Mesenchymal stem cell (in vitro differentiated cells and primary cell): Measurements from ENCODE around the gene SV2C.

Source experiments
- DNase-seq: peaks from one replicate; pipeline ENCODE4 v3.0.0-alpha.2; 2013
- H2AFZ ChIP-seq: one replicate; pipeline ENCODE4 v1.6.1; 2013; ENCODE audit warnings: low read depth, mild to moderate bottlenecking, control low read depth, inconsistent platforms, low read length, moderate library complexity
- H2AK5ac ChIP-seq: 2 replicates; pipeline ENCODE4 v1.6.1; 2013; ENCODE audit warnings: low read length, moderate library complexity, mild to moderate bottlenecking, inconsistent platforms; ENCODE audit not compliant: severe bottlenecking
- H2BK120ac ChIP-seq: one replicate; pipeline ENCODE4 v1.6.1; 2013; ENCODE audit warnings: low read depth, mild to moderate bottlenecking, inconsistent platforms, low read length, moderate library complexity
- H2BK12ac ChIP-seq, 2 experiments: one replicate each; pipeline ENCODE4 v1.6.1; 2013; ENCODE audit warnings: inconsistent platforms in 2 of 2, low read length in 2 of 2, mild to moderate bottlenecking in 2 of 2, moderate library complexity in 2 of 2, control low read depth in 1 of 2
- H2BK15ac ChIP-seq: one replicate; pipeline ENCODE4 v1.6.1; 2013; ENCODE audit warnings: mild to moderate bottlenecking, low read depth, inconsistent platforms; ENCODE audit not compliant: poor library complexity, severe bottlenecking
- H2BK5ac ChIP-seq: 2 replicates; pipeline ENCODE4 v1.6.1; 2013; ENCODE audit warnings: low read depth, mild to moderate bottlenecking, low read length, control low read depth, inconsistent platforms; ENCODE audit not compliant: poor library complexity, severe bottlenecking
- H3K14ac ChIP-seq, 2 experiments: one replicate each; pipeline ENCODE4 v1.6.1; 2013; ENCODE audit warnings: inconsistent platforms in 2 of 2, low read length in 2 of 2, control low read depth in 1 of 2, mild to moderate bottlenecking in 1 of 2, moderate library complexity in 1 of 2
- H3K18ac ChIP-seq, 2 experiments: one replicate each; pipeline ENCODE4 v1.6.1; 2013; ENCODE audit warnings: inconsistent platforms in 2 of 2, low read length in 2 of 2, control low read depth in 1 of 2, low read depth in 1 of 2, mild to moderate bottlenecking in 1 of 2
- H3K23ac ChIP-seq, 2 experiments: one replicate each; pipeline ENCODE4 v1.6.1; 2013; ENCODE audit warnings: inconsistent platforms in 2 of 2, low read length in 2 of 2, mild to moderate bottlenecking in 2 of 2, moderate library complexity in 2 of 2, control low read depth in 1 of 2
- H3K27ac ChIP-seq: 2 replicates; pipeline ENCODE4 v1.5.1; 2013; ENCODE audit warnings: mild to moderate bottlenecking, moderate library complexity, low read length, control low read depth, inconsistent platforms; ENCODE audit not compliant: poor library complexity, severe bottlenecking
- H3K27me3 ChIP-seq, 2 experiments: 2 replicates each; pipeline versions ENCODE4 v1.6.1 to v1.7.0; 2013; ENCODE audit warnings: low read length in 2 of 2, mild to moderate bottlenecking in 2 of 2, moderate library complexity in 2 of 2, control low read depth in 1 of 2, inconsistent platforms in 1 of 2; ENCODE audit not compliant: control insufficient read depth in 1 of 2, insufficient read depth in 1 of 2
- H3K36me3 ChIP-seq, 2 experiments: 2 replicates each; pipeline versions ENCODE4 v1.6.1 to v1.7.0; 2013; ENCODE audit warnings: low read length in 2 of 2, control low read depth in 1 of 2, inconsistent platforms in 1 of 2, low read depth in 1 of 2, mild to moderate bottlenecking in 1 of 2; ENCODE audit not compliant: insufficient read depth in 2 of 2, control insufficient read depth in 1 of 2
- H3K4ac ChIP-seq, 2 experiments: one replicate each; pipeline ENCODE4 v1.6.1; 2013; ENCODE audit warnings: inconsistent platforms in 2 of 2, low read length in 2 of 2, mild to moderate bottlenecking in 2 of 2, moderate library complexity in 2 of 2, control low read depth in 1 of 2, low read depth in 1 of 2
- H3K4me1 ChIP-seq: 2 replicates; pipeline ENCODE4 v1.6.1; 2013; ENCODE audit warnings: low read depth, low read length, control low read depth; ENCODE audit not compliant: control insufficient read depth, insufficient read depth
- H3K4me2 ChIP-seq: 2 replicates; pipeline ENCODE4 v1.6.1; 2013; ENCODE audit warnings: low read length, mild to moderate bottlenecking, inconsistent platforms; ENCODE audit not compliant: poor library complexity, severe bottlenecking
- H3K4me3 ChIP-seq, 2 experiments: 2 replicates each; pipeline versions ENCODE4 v1.5.1 to v1.7.0; 2013; ENCODE audit warnings: low read length in 2 of 2, mild to moderate bottlenecking in 2 of 2, control low read depth in 1 of 2, low read depth in 1 of 2; ENCODE audit not compliant: insufficient read depth in 1 of 2
- H3K79me1 ChIP-seq: replicated peaks from 2 replicates; pipeline ENCODE4 v1.6.1; 2013; ENCODE audit warnings: mild to moderate bottlenecking, control low read depth, low read length, inconsistent platforms; ENCODE audit not compliant: poor library complexity, severe bottlenecking
- H3K9ac ChIP-seq: 2 replicates; pipeline ENCODE4 v1.7.0; 2013; ENCODE audit warnings: mild to moderate bottlenecking, low read length, moderate library complexity
- H3K9me3 ChIP-seq: 2 replicates; pipeline ENCODE4 v1.7.0; 2013; ENCODE audit warnings: mild to moderate bottlenecking, low read length; ENCODE audit not compliant: control insufficient read depth
- H4K8ac ChIP-seq: one replicate; pipeline ENCODE4 v1.6.1; 2013; ENCODE audit warnings: inconsistent platforms, mild to moderate bottlenecking, low read length, moderate library complexity
- H4K91ac ChIP-seq: one replicate; pipeline ENCODE4 v1.6.1; 2013; ENCODE audit warnings: mild to moderate bottlenecking, low read length, inconsistent platforms
- WGBS: methylation state at CpG from one replicate; pipeline ENCODE4 v1.1.7; 2013; ENCODE audit warnings: mixed read lengths; 5-methylcytosine and 5-hydroxymethylcytosine counted together

SV2C gene

DNA sequence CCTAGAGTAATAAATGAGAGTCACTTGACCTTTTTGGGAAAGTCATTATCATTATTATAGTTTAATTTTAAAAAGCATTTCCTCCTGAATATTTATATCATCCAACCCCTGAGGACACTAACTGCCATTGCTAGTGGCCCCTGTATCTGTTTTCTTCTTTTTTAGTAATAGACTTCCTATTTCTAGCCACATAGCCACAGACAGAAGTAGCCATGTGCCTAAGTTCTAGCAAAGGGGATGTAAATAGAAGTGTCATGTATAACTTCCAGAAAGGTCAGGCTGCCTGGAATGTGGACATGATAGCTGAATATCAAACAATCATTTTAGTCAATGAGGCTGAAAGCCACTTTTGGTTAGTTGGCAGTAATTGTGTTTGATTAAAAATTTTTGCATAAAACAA lies 282.4 kb downstream of the SV2C start:
- Histone ChIP-seq H3K4ac (no peak overlapping the region), H3K4me2 (no peak overlapping the region), H3K27me3 (peaks cover 4 to 8% of the 10 kb centered on the region in 2 experiments), H2BK120ac (no peak overlapping the region), H4K8ac (no peak overlapping the region), H3K36me3 (no peaks in the 10 kb centered on the region), H3K79me1 (no peaks in the 10 kb centered on the region), H3K27ac (no peak overlapping the region), H2AK5ac (no peak overlapping the region), H3K4me3 (no peak overlapping the region), H2BK5ac (no peak overlapping the region), H3K9ac (no peak overlapping the region), H2AFZ (no peak overlapping the region), H4K91ac (no peak overlapping the region), H3K18ac (no peak overlapping the region), H3K14ac (no peak overlapping the region), H3K4me1 (no peaks in the 10 kb centered on the region), H3K23ac (no peak overlapping the region), H2BK15ac (no peak overlapping the region), H2BK12ac (no peak overlapping the region), H3K9me3 (no peaks in the 10 kb centered on the region)
- no peak for DNase-seq

DNA sequence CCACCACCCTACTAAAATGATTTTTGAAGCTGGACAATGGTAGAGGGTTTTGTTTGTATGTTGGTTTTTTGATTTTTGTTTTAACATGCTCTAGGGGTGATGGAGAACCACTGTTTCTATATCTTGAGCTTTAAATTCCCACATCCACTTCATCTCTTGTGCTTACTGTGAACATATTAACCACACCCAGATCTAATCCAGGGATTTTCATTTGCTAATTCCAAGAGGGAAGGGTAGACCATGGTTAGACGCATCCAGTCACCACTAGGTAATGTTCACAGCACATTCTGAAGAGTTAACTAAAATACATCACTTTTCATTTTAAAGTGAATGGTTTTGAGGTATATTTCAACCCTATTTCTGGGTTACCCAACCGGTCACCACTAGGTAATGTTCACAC lies 283.4 kb downstream of the SV2C start:
- no peak overlapping the region for H3K23ac ChIP-seq
- no peaks in the 10 kb centered on the region for H3K79me1 ChIP-seq
- no peak overlapping the region for H2AFZ ChIP-seq
- H2BK120ac ChIP-seq: no peak overlapping the region
- no peak overlapping the region for H2AK5ac ChIP-seq
- peaks cover 4 to 8% of the 10 kb centered on the region in 2 experiments for H3K27me3 ChIP-seq
- H3K4me2 ChIP-seq: no peak overlapping the region
- no peak overlapping the region for H2BK12ac ChIP-seq
- no peak overlapping the region for H3K9ac ChIP-seq
- H3K27ac ChIP-seq: no peak overlapping the region
- no peaks in the 10 kb centered on the region for H3K36me3 ChIP-seq
- no peak overlapping the region for H4K8ac ChIP-seq
- H3K4ac ChIP-seq: no peak overlapping the region
- no peaks in the 10 kb centered on the region for H3K9me3 ChIP-seq
- no peak overlapping the region for H3K18ac ChIP-seq
- no peak overlapping the region for H2BK15ac ChIP-seq
- H3K14ac ChIP-seq: no peak overlapping the region
- no peak overlapping the region for H3K4me3 ChIP-seq
- peaks cover under 1% of the 10 kb centered on the region for H3K4me1 ChIP-seq
- no peak for DNase-seq
- no peak overlapping the region for H4K91ac ChIP-seq
- WGBS: no CpG with 5 or more reads among the region's 2 CpGs
- no peak overlapping the region for H2BK5ac ChIP-seq

DNA sequence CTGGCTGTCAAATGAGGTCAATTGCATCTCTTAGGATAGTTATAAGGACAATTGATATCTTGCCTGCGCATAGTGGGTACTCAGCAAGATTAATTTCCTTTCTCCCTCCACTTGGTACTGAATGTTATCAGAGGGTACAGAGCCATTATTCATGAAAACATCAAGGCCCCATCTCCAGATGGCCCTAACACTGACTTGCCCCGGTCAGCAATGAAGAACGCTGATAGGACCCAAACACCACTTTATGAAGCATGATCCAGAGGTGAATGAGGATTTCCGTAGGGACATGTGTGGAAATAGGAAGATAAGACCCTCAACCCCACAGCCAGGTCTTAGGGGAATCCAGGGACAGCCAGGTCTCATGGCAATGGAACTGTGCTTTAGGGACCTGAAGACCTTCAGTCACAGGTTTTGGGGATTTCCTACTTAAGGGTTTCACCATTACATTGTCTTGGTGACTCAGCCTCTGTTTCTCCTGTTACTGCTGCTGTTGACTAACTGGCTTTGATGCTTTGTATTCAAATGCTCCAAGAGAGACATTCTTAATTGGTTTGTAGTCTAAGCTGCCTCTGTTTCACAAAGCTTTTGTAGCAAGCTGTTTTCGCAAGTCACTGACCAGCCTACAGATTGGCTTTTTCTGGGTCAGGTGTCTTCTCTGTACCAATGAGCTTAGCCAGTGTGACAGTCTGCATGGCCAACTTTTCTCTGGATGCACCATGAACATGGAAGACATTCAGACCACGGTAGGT lies 284.6 kb downstream of the SV2C start:
- Histone ChIP-seq H2BK12ac (no peak overlapping the region), H3K27ac (no peak overlapping the region), H3K27me3 (peaks cover 4 to 8% of the 10 kb centered on the region in 2 experiments), H3K9me3 (no peaks in the 10 kb centered on the region), H2BK120ac (no peak overlapping the region), H4K91ac (no peak overlapping the region), H3K36me3 (no peaks in the 10 kb centered on the region), H3K4ac (no peak overlapping the region), H3K4me1 (peaks cover 10% of the 10 kb centered on the region), H2BK15ac (no peak overlapping the region), H3K9ac (no peak overlapping the region), H3K4me3 (no peak overlapping the region), H2AFZ (no peak overlapping the region), H3K18ac (no peak overlapping the region), H2AK5ac (no peak overlapping the region), H4K8ac (no peak overlapping the region), H3K79me1 (no peaks in the 10 kb centered on the region), H2BK5ac (no peak overlapping the region), H3K4me2 (no peak overlapping the region), H3K14ac (no peak overlapping the region), H3K23ac (no peak overlapping the region)
- DNase-seq: peak; percentile 54
- WGBS: 92% methylated on average over 6 of the region's 6 CpGs

DNA sequence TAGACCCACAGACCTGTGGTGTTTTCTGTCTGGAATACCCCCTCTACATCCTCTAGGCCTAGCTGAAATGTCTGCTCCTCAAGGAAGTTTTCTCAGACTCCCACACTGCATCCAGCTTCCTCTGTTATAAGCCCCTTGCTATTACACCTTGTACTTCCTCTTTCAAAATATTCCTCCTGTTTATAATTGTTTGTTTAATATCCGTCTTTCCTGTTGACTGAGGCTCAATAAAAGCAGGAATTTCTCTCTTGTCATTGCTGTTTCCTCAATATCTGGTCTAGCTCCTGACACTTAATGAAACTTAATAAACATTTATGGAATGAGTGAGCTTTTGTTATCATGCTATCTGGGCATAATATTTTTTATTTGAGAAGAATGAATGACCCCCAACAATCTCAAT lies 285.8 kb downstream of the SV2C start:
- Histone ChIP-seq H3K4ac (no peak overlapping the region), H3K9me3 (no peaks in the 10 kb centered on the region), H2BK120ac (no peak overlapping the region), H2BK15ac (no peak overlapping the region), H3K36me3 (no peaks in the 10 kb centered on the region), H3K23ac (no peak overlapping the region), H3K14ac (no peak overlapping the region), H3K18ac (no peak overlapping the region), H3K27ac (no peak overlapping the region), H2BK5ac (no peak overlapping the region), H3K27me3 (peaks cover 4 to 8% of the 10 kb centered on the region in 2 experiments), H3K4me1 (peaks cover 11% of the 10 kb centered on the region), H2AFZ (no peak overlapping the region), H3K4me3 (no peak overlapping the region), H4K91ac (no peak overlapping the region), H4K8ac (no peak overlapping the region), H3K4me2 (no peak overlapping the region), H2AK5ac (no peak overlapping the region), H3K79me1 (no peaks in the 10 kb centered on the region), H2BK12ac (no peak overlapping the region), H3K9ac (no peak overlapping the region)
- WGBS: no CpG with 5 or more reads among the region's 1 CpG
- no peak for DNase-seq
